ENCODE measurements around the gene TEX53. TPM values are rescaled to one million over a fixed set of nuclear protein-coding genes. Genes with fewer than 3 reads are reported as not detected.

TEX53 gene
- total and polyA plus RNA-seq, 2 donors (not counting 1 experiment from before 2014, with no cell fraction given) = not detected

- Histone ChIP-seq H3K4me1 (ENCODE audit: control insufficient read depth in 2 of 2, insufficient read depth in 2 of 2, low read length in 2 of 2) (peaks cover 65 to 73% of the 10 kb centered on the region in 2 donors), H3K36me3 (replicated peaks in 1 of 2; ENCODE audit: control extremely low read depth in 1 of 2, control insufficient read depth in 1 of 2, extremely low read depth in 1 of 2, insufficient read depth in 2 of 2, low read length in 1 of 2) (no peaks in the 10 kb centered on the region), H2AFZ (ENCODE audit: insufficient read depth, low read depth, low read length, poor library complexity, severe bottlenecking) (peak overlapping the region; percentile 89), H3K27me3 (replicated peaks in 1 of 4; ENCODE audit: control extremely low read depth in 1 of 4, control insufficient read depth in 3 of 4, insufficient read depth in 4 of 4, low read length in 3 of 4) (no peaks in the 10 kb centered on the region), H4K20me1 (ENCODE audit: control insufficient read depth, insufficient read depth, low read length, poor library complexity, severe bottlenecking) (no peaks in the 10 kb centered on the region), H3K4me3 (ENCODE audit: control extremely low read depth in 1 of 5, extremely low read depth in 1 of 5, insufficient read depth in 1 of 5, low read depth in 2 of 5, low read length in 4 of 5) (peak overlapping the region; percentile 86 to 98 (median 88)), H3K9ac (ENCODE audit: low read length) (peak overlapping the region; percentile 91), H3K9me3 (ENCODE audit: control extremely low read depth in 1 of 3, control insufficient read depth in 2 of 3, insufficient read depth in 1 of 3, low read length in 2 of 3) (no peaks in the 10 kb centered on the region), H3K27ac (ENCODE audit: low read length in 2 of 2) (peak overlapping the region; percentile 82 to 89), H3K79me2 (ENCODE audit: control insufficient read depth, insufficient read depth, low read length) (peaks cover 75% of the 10 kb centered on the region), H3K4me2 (replicated peaks; ENCODE audit: low read depth, low read length, poor library complexity, severe bottlenecking) (peak overlapping the region; percentile 79)
- WGBS (ENCODE audit: insufficient coverage) = under 1% methylated on average over 54 of the region's 58 CpGs
- ChIA-PET POLR2A (interaction anchor here (1.2 to 3.4 kb wide), 5 partner anchors 8 to 221 kb away, joined by 3 to 17 read pairs (median 8); partner anchors contain the start of gene ATP6V1G1), CTCF (interaction anchor here (1.0 to 3.8 kb wide), 9 partner anchors 9 to 225 kb away, joined by 3 to 29 read pairs (median 5); partner anchors contain the start of gene ATP6V1G1)
- peaks cover 69% of the 10 kb centered on the region for H3K4me1 Mint-ChIP-seq
- TF ChIP-seq CTCF (IDR thresholded peaks at IDR 0.05) (no peak), EZH2 (IDR thresholded peaks at IDR 0.05; ENCODE audit: borderline replicate concordance, insufficient read depth, low read depth, low read length, poor library complexity, severe bottlenecking) (no peak)
- peak overlapping the region; percentile 84 for H3K27ac Mint-ChIP-seq
- no peak for DNase-seq
- peak; percentile 61 for ATAC-seq (ENCODE audit: low read depth)
- no peaks in the 10 kb centered on the region for H3K27me3 Mint-ChIP-seq
- no peaks in the 10 kb centered on the region for H3K9me3 Mint-ChIP-seq (ENCODE audit: insufficient read depth)
- peak overlapping the region; percentile 95 for H3K4me3 Mint-ChIP-seq
- intact Hi-C loops (cut with micrococcal nuclease) = loop anchor here (1.0 to 10.0 kb wide), 7 partner anchors 8 to 213 kb away; partner anchors contain the start of genes ATP6V1G1 and WHRN
Measured at GRCh38 chr9:114611516-114612271, 45.9 kb downstream of the TEX53 start.

GRCh38 chr9:114608525-114608796 is 49.1 kb downstream of the TEX53 start:
- Mint-ChIP-seq H3K4me1 (peaks cover 67% of the 10 kb centered on the region), H3K4me3 (no peak overlapping the region), H3K27me3 (no peaks in the 10 kb centered on the region), H3K9me3 (ENCODE audit: insufficient read depth) (no peaks in the 10 kb centered on the region), H3K27ac (peak overlapping the region; percentile 89)
- Histone ChIP-seq H2AFZ (ENCODE audit: insufficient read depth, low read depth, low read length, poor library complexity, severe bottlenecking) (no peak overlapping the region), H3K9me3 (ENCODE audit: control extremely low read depth in 1 of 3, control insufficient read depth in 2 of 3, insufficient read depth in 1 of 3, low read length in 2 of 3) (no peaks in the 10 kb centered on the region), H3K4me1 (ENCODE audit: control insufficient read depth in 2 of 2, insufficient read depth in 2 of 2, low read length in 2 of 2) (peaks cover 56 to 64% of the 10 kb centered on the region in 2 donors), H3K4me2 (replicated peaks; ENCODE audit: low read depth, low read length, poor library complexity, severe bottlenecking) (peak overlapping the region; percentile 39), H3K27me3 (replicated peaks in 1 of 4; ENCODE audit: control extremely low read depth in 1 of 4, control insufficient read depth in 3 of 4, insufficient read depth in 4 of 4, low read length in 3 of 4) (no peaks in the 10 kb centered on the region), H3K9ac (ENCODE audit: low read length) (no peak overlapping the region), H3K27ac (ENCODE audit: low read length in 2 of 2) (peak overlapping the region in 1 of 2 donors; percentile 60), H3K36me3 (replicated peaks in 1 of 2; ENCODE audit: control extremely low read depth in 1 of 2, control insufficient read depth in 1 of 2, extremely low read depth in 1 of 2, insufficient read depth in 2 of 2, low read length in 1 of 2) (no peaks in the 10 kb centered on the region), H3K4me3 (ENCODE audit: control extremely low read depth in 1 of 5, extremely low read depth in 1 of 5, insufficient read depth in 1 of 5, low read depth in 2 of 5, low read length in 4 of 5) (no peak overlapping the region), H3K79me2 (ENCODE audit: control insufficient read depth, insufficient read depth, low read length) (peaks cover 78% of the 10 kb centered on the region), H4K20me1 (ENCODE audit: control insufficient read depth, insufficient read depth, low read length, poor library complexity, severe bottlenecking) (no peaks in the 10 kb centered on the region)
- no CpG with 5 or more reads among the region's 2 CpGs for whole genome bisulfite sequencing (ENCODE audit: insufficient coverage)
- ChIA-PET POLR2A (no interaction called here), CTCF (interaction anchor here (0.9 kb wide), 1 partner anchor 16 kb away, joined by 3 read pairs; no protein-coding TSS in a partner anchor)
- intact Hi-C loops (cut with micrococcal nuclease) = no loop called here
- ATAC-seq (ENCODE audit: low read depth) = no peak
- no peak for DNase-seq
- TF ChIP-seq EZH2 (IDR thresholded peaks at IDR 0.05; ENCODE audit: borderline replicate concordance, insufficient read depth, low read depth, low read length, poor library complexity, severe bottlenecking) (no peak), CTCF (IDR thresholded peaks at IDR 0.05) (no peak)
